Measurements from ENCODE around the gene MAP1B.

DNA sequence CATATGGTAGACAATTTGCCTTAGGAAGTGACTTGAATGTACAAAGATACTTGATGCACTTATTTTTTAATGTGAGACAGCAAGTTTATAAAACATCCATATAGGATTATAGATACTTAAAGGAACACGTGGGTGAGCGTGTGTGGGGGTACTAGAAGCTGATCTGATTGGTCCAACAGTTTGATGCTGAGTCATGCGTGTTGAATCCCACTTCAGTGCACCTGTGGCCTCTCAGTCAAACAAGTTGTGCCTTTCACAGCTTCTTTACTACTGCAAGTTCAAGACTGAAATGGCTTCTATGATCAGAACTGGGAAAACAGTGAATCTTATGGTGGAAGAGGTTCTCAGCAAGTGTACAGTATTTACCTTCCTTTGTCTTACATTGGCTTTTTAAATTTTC lies 98.9 kb downstream of the MAP1B start:
- TF ChIP-seq, protein P1, sequence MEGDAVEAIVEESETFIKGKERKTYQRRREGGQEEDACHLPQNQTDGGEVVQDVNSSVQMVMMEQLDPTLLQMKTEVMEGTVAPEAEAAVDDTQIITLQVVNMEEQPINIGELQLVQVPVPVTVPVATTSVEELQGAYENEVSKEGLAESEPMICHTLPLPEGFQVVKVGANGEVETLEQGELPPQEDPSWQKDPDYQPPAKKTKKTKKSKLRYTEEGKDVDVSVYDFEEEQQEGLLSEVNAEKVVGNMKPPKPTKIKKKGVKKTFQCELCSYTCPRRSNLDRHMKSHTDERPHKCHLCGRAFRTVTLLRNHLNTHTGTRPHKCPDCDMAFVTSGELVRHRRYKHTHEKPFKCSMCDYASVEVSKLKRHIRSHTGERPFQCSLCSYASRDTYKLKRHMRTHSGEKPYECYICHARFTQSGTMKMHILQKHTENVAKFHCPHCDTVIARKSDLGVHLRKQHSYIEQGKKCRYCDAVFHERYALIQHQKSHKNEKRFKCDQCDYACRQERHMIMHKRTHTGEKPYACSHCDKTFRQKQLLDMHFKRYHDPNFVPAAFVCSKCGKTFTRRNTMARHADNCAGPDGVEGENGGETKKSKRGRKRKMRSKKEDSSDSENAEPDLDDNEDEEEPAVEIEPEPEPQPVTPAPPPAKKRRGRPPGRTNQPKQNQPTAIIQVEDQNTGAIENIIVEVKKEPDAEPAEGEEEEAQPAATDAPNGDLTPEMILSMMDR (IDR thresholded peaks at IDR 0.05 in 4 of 5, conservative IDR thresholded peaks at IDR 0.05 in 1 of 5): no peak
- TF ChIP-seq POLR2A (IDR thresholded peaks at IDR 0.05): no peak
